ENCODE measurements around the gene DENND5B. TPM values are rescaled to one million over a fixed set of nuclear protein-coding genes. Genes with fewer than 3 reads are reported as not detected.

The DENND5B gene
- total and polyA plus RNA-seq, 2 of the 4 experiments (the other 2 are of a cell fraction): 5.5 to 13.4 TPM

- no peak for ATAC-seq (ENCODE audit: low read depth)
- Histone ChIP-seq H3K36me3 (ENCODE audit: control insufficient read depth, insufficient read depth, low read length) (peaks cover 7% of the 10 kb centered on the region), H3K23ac (ENCODE audit: low read depth, low read length) (no peak overlapping the region), H4K20me1 (ENCODE audit: insufficient read depth, low read length) (no peaks in the 10 kb centered on the region), H4K91ac (ENCODE audit: insufficient read depth, low read depth, low read length) (no peak overlapping the region), H3K9ac (ENCODE audit: low read depth, low read length) (no peak overlapping the region), H3K9me3 (ENCODE audit: control insufficient read depth, insufficient read depth, low read length) (no peaks in the 10 kb centered on the region), H3K4me3 (ENCODE audit: insufficient read depth, low read depth, low read length) (no peak overlapping the region), H3K4ac (ENCODE audit: low read depth, low read length) (no peak overlapping the region), H3K14ac (replicated peaks; ENCODE audit: low read depth, low read length) (no peak overlapping the region), H4K5ac (ENCODE audit: low read depth, low read length) (no peak overlapping the region), H2BK5ac (ENCODE audit: low read depth, low read length, poor library complexity, severe bottlenecking) (no peak overlapping the region), H2BK120ac (ENCODE audit: low read depth, low read length) (no peak overlapping the region), H3K56ac (ENCODE audit: extremely low read depth, insufficient read depth, low read length) (no peak overlapping the region), H3K27me3 (ENCODE audit: control insufficient read depth, insufficient read depth, low read length) (no peaks in the 10 kb centered on the region), H2BK20ac (ENCODE audit: low read depth, low read length) (no peak overlapping the region), H2AFZ (replicated peaks; ENCODE audit: low read length, poor library complexity) (no peak overlapping the region), H3K9me1 (ENCODE audit: insufficient read depth, low read length) (no peaks in the 10 kb centered on the region; the same call in 1 of the 2 replicates), H3K79me1 (ENCODE audit: low read depth in 1 of 2, low read length in 2 of 2) (no peaks in the 10 kb centered on the region), H2AK9ac (replicated peaks; ENCODE audit: low read depth, low read length, poor library complexity) (no peak overlapping the region), H3K27ac (ENCODE audit: insufficient read depth, low read length) (no peak overlapping the region), H2BK15ac (ENCODE audit: low read depth, low read length) (no peak overlapping the region), H3K4me1 (ENCODE audit: control insufficient read depth, insufficient read depth, low read length) (peaks cover 2% of the 10 kb centered on the region; the same call in 1 of the 2 replicates), H2AK5ac (ENCODE audit: low read depth, low read length) (no peak overlapping the region), H3K18ac (ENCODE audit: low read depth, low read length) (no peak overlapping the region), H3K4me2 (ENCODE audit: low read depth, low read length) (no peak overlapping the region), H4K8ac (ENCODE audit: low read depth in 2 of 2, low read length in 2 of 2) (no peak overlapping the region)
- ChIA-PET POLR2A (ENCODE audit: unreplicated experiment) (no interaction called here), CTCF (interaction anchor here (2.2 kb wide), 1 partner anchor 12 kb away, joined by 8 read pairs; no protein-coding TSS in a partner anchor)
- no peak for TF ChIP-seq BHLHE40 (IDR thresholded peaks at IDR 0.05; ENCODE audit: low read depth, low read length)
- TF ChIP-seq MXI1 (IDR thresholded peaks at IDR 0.05; ENCODE audit: borderline replicate concordance, low read depth, low read length): no peak
- no peak for TF ChIP-seq USF2 (IDR thresholded peaks at IDR 0.05; ENCODE audit: low read depth, low read length)
- TF ChIP-seq ELK1 (IDR thresholded peaks at IDR 0.05; ENCODE audit: borderline replicate concordance, low read depth, low read length): no peak
- no peak for TF ChIP-seq CTCF (conservative IDR thresholded peaks at IDR 0.05; ENCODE audit: low read depth, low read length)
- TF ChIP-seq MAFK (IDR thresholded peaks at IDR 0.05; ENCODE audit: low read depth, low read length): no peak
- no peak for TF ChIP-seq POLR2A (IDR thresholded peaks at IDR 0.05; ENCODE audit: low read depth, low read length)
- no peak for TF ChIP-seq RAD21 (IDR thresholded peaks at IDR 0.05; ENCODE audit: low read length)
- TF ChIP-seq MAZ (IDR thresholded peaks at IDR 0.05; ENCODE audit: borderline replicate concordance, low read depth, low read length): no peak
- no peak for TF ChIP-seq FOS (IDR thresholded peaks at IDR 0.05; ENCODE audit: low read depth, low read length)
- WGBS, 2 experiments (ENCODE audit: extremely low coverage in 2 of 2, insufficient read length in 1 of 2): 83% methylated on average over 2 of the region's 2 CpGs; no CpG with 5 or more reads in 1 of the 2 experiments
- in situ Hi-C loops (cut with MboI; ENCODE audit: low sequenced_read_pairs) (loop anchor here (25.0 kb wide), 1 partner anchor 921 kb away; no protein-coding TSS in a partner anchor), dilution Hi-C loops (cut with HindIII; ENCODE audit: low sequenced_read_pairs, unreplicated experiment) (no loop called here), intact Hi-C loops (cut with micrococcal nuclease) (no loop called here)
- no peak for DNase-seq
- BruUV-seq (replicated peaks): no TSS peak
Measured at GRCh38 chr12:31390991-31391390, 199.9 kb downstream of the DENND5B start.

Data from IMR-90 (cell line).